CD4-positive, alpha-beta T cell treated with Interleukin-6 at 100 ng/mL for 8 hours (primary cell): Measurements from ENCODE around the gene WNK3.

Source experiments
- DNase-seq: peaks from one replicate; pipeline ENCODE4 v3.0.0-alpha.2; 2020; ENCODE audit warnings: mixed read lengths, low spot score

Gene WNK3

GRCh38 chrX:54238588-54238987, 119.3 kb downstream of the WNK3 start:
- DNase-seq: no peak

- no peak for DNase-seq
Measured at GRCh38 chrX:54237014-54237413, 120.8 kb downstream of the WNK3 start.

- no peak for DNase-seq
Measured at GRCh38 chrX:54230435-54231148, 127.3 kb downstream of the WNK3 start.

- no peak for DNase-seq
Measured at GRCh38 chrX:54223581-54223980, 134.3 kb downstream of the WNK3 start.

GRCh38 chrX:54213603-54214002, 144.2 kb downstream of the WNK3 start:
- no peak for DNase-seq

- no peak for DNase-seq
Measured at GRCh38 chrX:54208531-54208930, 149.3 kb downstream of the WNK3 start.

GRCh38 chrX:54198262-54198661, 159.6 kb downstream of the WNK3 start:
- no peak for DNase-seq

GRCh38 chrX:54194982-54195588, 162.8 kb downstream of the WNK3 start:
- no peak for DNase-seq

GRCh38 chrX:54193085-54193821, 164.6 kb downstream of the WNK3 start:
- no peak for DNase-seq

GRCh38 chrX:54184474-54184873, 173.4 kb downstream of the WNK3 start:
- DNase-seq: no peak

GRCh38 chrX:54182864-54183613, 174.8 kb downstream of the WNK3 start, which contains the start of gene FAM120C:
Gene FAM120C (minus strand): TSS chrX:54183254. CDS start chrX:54183198, 56 bp downstream.
- DNase-seq: peak; percentile 75

- DNase-seq: peak; percentile 61
Measured at GRCh38 chrX:54182194-54182863, 175.5 kb downstream of the WNK3 start.

- DNase-seq: no peak
Measured at GRCh38 chrX:54181202-54181953, 176.5 kb downstream of the WNK3 start.

GRCh38 chrX:54180403-54180802, 177.4 kb downstream of the WNK3 start:
- no peak for DNase-seq

- DNase-seq: no peak
Measured at GRCh38 chrX:54178100-54178940, 179.5 kb downstream of the WNK3 start.

GRCh38 chrX:54177306-54177705, 180.5 kb downstream of the WNK3 start:
- no peak for DNase-seq

- no peak for DNase-seq
Measured at GRCh38 chrX:54173791-54174190, 184.1 kb downstream of the WNK3 start.

- DNase-seq: no peak
Measured at GRCh38 chrX:54172455-54172854, 185.4 kb downstream of the WNK3 start.

GRCh38 chrX:54171527-54172250, 186.2 kb downstream of the WNK3 start:
- no peak for DNase-seq
